Stimulated activated CD8-positive, alpha-beta memory T cell treated with anti-CD3 and anti-CD28 coated beads, Interleukin-4, amount 100 ng/mL, for 1 hour (primary cell): ENCODE results near the gene SSPN.

Experiments
- DNase-seq, 2 donors: peaks; one replicate each; pipeline ENCODE4 v3.0.0-alpha.2; 2020; ENCODE audit warnings: low read depth in 2 of 2, low spot score in 1 of 2

Gene SSPN, protein sequence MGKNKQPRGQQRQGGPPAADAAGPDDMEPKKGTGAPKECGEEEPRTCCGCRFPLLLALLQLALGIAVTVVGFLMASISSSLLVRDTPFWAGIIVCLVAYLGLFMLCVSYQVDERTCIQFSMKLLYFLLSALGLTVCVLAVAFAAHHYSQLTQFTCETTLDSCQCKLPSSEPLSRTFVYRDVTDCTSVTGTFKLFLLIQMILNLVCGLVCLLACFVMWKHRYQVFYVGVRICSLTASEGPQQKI

GRCh38 chr12:26195250-26195640 is at the start of gene SSPN:
TSS of gene SSPN (plus strand) at chr12:26195573. CDS start at chr12:26195673, 100 bp downstream.
- no peak for DNase-seq

- no peak for DNase-seq
These were observed 47.1 kb upstream of the SSPN start for GRCh38 chr12:26148291-26148690.

DNA sequence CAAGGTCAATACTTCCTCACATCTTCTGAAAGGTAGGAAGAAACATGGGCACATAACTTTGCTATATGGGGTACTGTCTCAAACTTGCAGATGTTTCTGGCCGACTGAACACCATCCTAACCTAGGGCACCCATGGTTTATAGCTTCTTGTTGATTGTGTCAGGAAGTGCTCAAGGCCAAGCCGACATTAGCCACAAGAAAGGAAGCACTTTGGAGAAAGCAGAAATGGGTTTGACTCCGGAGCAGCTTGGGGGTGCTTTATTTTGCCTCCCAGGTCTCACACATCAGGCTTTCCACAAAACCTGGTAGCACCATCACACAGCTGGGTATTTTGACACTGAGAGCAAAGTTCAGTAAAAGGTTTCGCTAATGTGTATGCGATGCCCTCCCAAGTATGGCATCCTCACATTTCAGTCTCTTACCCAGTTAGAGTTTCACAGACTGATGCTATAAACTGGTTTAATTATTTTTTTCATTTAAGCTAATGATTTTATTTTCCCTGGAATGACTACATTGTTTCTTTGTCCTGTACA is 45.3 kb upstream of the SSPN start:
- DNase-seq = no peak

DNA sequence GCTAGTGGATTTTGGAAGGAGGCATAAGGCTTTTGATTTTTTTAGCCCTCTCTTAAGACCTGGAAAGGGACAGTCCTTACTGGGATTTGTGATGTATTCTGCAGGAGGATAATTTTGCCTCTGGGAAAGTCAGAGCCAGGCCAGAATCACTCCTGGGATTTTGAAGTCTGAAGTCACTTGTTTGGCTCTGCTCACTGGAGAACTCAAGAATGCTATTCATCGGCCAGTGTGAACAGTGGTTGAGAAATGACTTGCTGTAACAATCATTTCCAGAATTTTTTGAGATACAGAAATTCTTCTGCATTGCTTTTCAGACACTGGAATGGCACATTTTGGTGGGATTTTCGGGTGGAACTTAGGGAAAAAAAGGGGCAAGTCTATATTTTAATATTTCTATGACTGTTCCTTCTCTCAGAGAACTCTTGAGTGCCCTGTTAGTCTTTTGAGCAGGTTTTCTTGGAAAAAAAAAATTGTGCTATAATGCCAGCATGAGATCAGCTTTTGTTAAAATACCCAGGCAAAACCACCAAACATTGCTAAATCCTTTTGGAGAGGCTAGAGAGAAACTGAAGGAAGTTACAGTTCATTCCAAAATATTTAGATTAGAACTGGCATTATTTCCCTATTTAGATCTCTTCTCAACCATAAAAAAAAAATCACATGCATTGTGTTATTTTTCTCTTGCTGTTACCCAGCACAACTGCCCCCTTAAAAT is 44.5 kb upstream of the SSPN start:
- no peak for DNase-seq

- DNase-seq = no peak
These were observed 42.8 kb upstream of the SSPN start for GRCh38 chr12:26152507-26153102.

- DNase-seq = no peak
These were observed 41.8 kb upstream of the SSPN start for GRCh38 chr12:26153421-26154154.

GRCh38 chr12:26156201-26156871 is 39.0 kb upstream of the SSPN start:
- DNase-seq = no peak

DNA sequence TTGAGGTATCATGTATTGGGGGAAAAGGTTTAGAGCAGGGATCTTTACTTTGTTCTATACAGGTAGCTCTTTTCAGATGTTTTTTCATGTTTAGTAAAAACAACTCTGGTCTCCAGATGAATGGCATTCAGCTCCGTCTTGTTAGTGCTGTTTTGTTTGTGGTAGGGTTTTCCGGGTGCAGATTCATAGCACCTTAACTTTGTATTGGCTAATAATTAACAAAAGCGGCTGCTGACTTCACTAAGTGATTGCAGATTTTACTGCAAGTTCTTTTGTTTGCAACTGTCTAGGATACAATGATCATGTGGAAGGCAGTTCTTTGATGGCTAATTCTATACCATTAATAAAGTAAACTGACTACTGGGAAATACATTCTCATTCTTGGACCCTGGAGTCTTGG is 38.4 kb upstream of the SSPN start:
- DNase-seq = no peak

DNA sequence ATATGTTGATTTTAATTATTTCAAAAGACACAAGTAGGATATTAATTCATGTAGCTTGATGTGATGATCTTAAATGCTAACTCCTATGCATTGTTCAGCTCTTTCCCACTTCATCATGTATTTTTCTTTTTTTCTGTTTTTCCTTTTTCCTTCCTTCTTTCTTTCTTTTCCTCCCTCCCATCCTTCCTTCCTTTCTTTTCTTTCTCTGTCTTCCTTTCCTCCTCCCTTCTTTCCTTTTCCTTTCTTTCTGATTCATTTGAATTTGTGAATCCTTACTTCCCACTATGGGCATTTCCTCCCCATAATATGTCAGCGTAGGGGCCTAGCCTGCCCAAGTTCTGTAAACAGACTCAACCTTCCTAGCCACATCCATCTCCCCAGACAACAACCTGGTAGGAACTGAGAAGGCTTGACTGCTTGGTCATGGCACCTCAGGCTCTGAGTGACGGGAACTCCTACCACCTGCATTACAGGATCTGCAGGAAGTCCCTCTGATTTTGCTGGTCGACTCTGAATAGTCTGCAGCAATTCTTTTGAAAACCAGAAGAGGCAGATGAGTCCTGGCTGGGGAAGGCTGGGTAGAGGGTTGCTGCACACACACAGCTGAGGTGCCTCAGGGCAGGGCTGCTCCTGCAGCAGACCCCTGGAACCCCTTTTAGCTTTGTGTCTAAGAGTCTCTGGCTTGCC is 37.2 kb upstream of the SSPN start:
- no peak for DNase-seq

DNA sequence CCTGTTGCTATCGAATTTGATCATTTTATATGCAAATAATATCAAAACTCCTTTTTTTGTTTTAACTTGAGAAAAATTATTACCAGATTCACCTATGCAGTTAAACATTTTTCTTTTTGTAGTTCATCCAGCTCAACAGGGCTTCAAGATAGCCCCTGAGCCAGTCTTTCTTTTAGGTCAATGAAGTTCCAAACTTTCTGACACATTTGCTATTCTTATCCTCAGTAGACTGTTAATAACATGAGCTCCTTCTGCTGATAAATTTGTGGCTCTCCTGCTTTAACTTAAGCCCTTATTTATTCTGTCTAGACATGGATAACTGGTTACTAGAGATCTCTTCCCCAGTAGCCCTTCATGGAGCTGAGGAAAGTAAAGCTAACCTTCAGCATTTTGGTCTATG is 33.2 kb upstream of the SSPN start:
- DNase-seq = no peak

DNA sequence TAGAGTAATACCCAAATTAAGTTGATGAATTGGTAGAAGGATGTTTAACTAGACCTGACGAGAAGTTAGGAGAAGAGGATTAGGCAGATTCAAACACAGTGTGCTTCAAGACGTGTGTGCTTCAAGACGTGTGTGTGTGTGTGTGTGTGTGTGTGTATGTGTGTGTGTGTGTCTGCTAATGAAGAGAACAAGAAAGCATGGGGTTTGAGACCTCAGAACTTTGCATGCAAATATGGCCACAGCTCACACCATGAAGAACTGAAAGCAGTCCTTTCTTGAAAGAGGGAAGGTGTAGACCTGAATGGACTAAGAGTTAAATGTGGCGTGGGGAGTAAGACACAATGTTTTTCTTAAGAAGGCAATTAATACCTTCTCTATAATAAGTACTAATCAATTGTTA is 32.5 kb upstream of the SSPN start:
- no peak for DNase-seq

DNA sequence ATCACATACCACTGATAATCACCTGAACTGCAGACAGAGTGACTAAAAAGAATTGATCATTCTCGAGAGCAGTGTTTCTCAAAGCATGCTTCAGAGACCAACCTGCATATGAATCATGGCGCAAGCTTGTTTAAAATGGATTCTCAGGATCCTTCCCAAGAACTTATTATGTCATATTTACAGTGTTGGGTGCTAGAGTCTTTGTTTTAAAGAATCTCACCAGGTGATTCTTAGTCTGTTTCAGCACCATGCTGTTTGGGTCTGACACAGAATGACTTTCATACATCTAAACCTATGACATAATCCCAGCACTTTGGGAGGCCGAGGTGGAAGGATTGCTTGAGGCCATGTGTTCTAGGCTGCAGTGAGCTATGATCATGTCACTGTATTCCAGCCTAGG is 31.3 kb upstream of the SSPN start:
- DNase-seq = no peak

- DNase-seq = no peak
These were observed 23.4 kb upstream of the SSPN start for GRCh38 chr12:26172013-26172412.

- no peak for DNase-seq
These were observed 22.8 kb upstream of the SSPN start for GRCh38 chr12:26172539-26172938.

GRCh38 chr12:26172946-26173552 is 22.3 kb upstream of the SSPN start:
- DNase-seq = no peak

DNA sequence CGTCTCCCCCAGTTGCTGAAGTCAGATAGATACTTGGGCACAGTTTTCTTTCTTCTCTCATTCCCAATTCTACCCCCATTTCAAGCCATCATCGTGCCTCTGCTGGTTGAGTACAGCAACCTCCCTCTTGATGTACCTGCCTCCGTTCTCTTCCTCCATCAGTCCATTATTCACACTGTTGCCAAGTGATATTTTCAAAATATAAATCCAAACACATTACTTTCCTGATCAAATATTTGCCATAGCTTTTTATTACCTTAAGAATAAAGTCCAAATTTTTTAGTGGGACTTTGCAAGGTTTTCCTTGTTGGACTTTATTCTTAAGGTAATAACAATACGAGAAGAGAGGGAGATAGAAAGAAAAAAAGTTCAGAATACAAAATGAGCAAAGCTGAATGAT is 18.6 kb upstream of the SSPN start:
- DNase-seq = no peak

- DNase-seq = no peak
These were observed 18.1 kb upstream of the SSPN start for GRCh38 chr12:26177283-26177682.

- no peak for DNase-seq
These were observed 15.5 kb upstream of the SSPN start for GRCh38 chr12:26179826-26180225.

GRCh38 chr12:26182377-26182776 is 13.0 kb upstream of the SSPN start:
- no peak for DNase-seq
